Measurements from ENCODE around the gene HIBCH.
"Not testable (repeated sequence)": the region's sequence is repeated elsewhere in the genome, so short reads cannot be mapped to it uniquely, and the experiment has no call there.

HIBCH gene

GRCh38 chr2:190360965-190361364 is 41.3 kb upstream of the HIBCH start:
- DNase-seq (ENCODE audit: low spot score) = no peak
- TF ChIP-seq, protein P1, sequence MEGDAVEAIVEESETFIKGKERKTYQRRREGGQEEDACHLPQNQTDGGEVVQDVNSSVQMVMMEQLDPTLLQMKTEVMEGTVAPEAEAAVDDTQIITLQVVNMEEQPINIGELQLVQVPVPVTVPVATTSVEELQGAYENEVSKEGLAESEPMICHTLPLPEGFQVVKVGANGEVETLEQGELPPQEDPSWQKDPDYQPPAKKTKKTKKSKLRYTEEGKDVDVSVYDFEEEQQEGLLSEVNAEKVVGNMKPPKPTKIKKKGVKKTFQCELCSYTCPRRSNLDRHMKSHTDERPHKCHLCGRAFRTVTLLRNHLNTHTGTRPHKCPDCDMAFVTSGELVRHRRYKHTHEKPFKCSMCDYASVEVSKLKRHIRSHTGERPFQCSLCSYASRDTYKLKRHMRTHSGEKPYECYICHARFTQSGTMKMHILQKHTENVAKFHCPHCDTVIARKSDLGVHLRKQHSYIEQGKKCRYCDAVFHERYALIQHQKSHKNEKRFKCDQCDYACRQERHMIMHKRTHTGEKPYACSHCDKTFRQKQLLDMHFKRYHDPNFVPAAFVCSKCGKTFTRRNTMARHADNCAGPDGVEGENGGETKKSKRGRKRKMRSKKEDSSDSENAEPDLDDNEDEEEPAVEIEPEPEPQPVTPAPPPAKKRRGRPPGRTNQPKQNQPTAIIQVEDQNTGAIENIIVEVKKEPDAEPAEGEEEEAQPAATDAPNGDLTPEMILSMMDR (IDR thresholded peaks at IDR 0.05) = no peak
- Histone ChIP-seq H3K27ac (no peak overlapping the region), H3K4me3 (no peak overlapping the region)

- DNase-seq (ENCODE audit: low spot score) = no peak
- TF ChIP-seq, protein P1 (IDR thresholded peaks at IDR 0.05) = no peak
- no peak overlapping the region for H3K27ac ChIP-seq
- no peak overlapping the region for H3K4me3 ChIP-seq
Measured at GRCh38 chr2:190360561-190360960, 40.9 kb upstream of the HIBCH start.

DNA sequence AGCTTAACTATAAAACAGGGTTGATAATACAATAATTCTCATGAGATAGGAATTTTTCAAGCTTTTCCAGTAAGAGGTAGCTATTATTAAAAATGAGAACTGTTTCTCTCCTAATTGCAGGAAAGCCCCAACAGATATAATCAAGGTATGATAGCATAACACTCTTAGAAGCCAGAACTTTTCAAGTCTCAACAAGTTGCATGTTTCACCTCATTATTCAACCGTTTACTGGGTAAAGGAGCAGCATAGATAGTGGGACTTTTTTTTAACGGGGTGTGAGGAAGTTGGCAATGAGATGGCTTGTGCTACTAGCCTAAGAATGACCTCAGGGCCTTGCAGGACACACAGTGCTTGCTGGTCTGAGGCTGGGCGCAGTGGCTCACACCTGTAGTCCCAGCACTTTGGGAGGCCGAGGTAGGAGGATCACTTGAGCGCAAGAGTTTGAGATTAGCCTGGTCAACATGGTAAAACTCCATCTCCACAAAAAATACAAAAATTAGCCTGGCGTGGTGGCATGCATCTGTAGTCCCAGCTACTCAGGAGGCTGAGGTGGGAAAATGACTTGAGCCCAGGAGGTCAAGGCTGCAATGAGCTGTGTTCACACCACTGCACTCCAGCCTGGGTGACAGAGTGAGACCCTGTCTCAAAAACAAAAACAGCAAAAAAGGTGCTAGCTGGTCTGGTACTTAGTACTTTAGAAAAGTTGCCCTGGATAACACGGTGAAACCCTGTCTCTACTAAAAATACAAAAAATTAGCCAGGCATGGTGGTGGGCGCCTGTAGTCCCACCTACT is 39.2 kb upstream of the HIBCH start:
- peak overlapping the region in 1 of 2 donors; percentile 21 for H3K27ac ChIP-seq
- not testable (repeated sequence) for DNase-seq (ENCODE audit: low spot score); H3K4me3 ChIP-seq

DNA sequence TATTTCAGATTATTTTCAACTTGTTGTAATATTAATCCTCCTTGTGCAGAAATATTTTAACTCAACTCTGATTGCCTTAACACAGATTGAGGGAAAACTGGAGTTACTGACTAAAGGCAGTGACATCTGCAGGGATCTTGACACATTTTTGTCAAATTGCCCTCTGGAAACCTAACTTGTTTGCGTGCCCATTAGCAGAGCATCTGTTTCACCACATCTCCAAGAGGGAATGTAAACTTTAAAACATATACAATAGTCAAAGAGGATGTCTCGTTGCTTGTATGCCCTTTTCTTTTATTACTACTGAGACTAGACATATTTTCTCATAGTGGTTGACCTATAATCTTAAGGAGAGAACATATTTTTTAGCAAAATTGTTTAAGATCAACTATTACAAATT is 38.0 kb upstream of the HIBCH start:
- no peak overlapping the region for H3K27ac ChIP-seq

DNA sequence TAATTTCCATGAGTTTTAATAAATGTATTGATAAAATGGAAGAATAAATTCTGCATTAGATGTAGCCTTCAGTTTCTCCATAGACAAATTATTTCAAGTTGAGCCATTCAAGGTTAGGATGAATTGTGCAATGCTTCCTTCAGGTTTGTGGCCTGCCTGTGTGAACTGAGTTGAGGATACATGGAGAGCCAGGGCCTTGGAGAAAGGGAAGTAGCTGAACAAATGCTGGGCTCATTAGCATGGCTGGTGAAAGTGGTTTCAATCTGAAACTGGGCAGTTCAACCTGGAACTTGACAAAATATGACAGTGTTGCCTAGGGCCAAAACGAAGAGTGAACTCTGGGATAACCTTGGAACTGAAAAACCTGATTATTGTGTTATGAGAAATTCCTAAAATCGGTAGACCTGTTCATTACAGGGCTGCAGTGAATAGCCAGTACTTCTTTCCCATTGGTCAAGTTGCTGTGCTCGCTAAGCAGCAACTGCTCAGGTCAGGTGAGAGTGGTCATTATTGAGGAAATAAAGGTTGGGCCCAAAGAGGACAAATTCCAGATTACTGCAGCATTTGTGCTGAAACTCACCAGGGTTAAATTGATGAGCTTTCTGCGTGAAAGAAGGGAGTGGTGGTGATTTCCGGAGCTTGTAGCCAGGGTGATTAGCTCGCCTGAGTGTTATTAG is 36.5 kb upstream of the HIBCH start:
- H3K27ac ChIP-seq = no peak overlapping the region
- H3K4me3 ChIP-seq = no peak overlapping the region
- no peak for DNase-seq (ENCODE audit: low spot score)
- TF ChIP-seq, protein P1 (IDR thresholded peaks at IDR 0.05) = no peak

More for the DNA sequence above, 38.0 kb upstream of the HIBCH start:
- TF ChIP-seq, protein P1 (IDR thresholded peaks at IDR 0.05) = no peak
- no peak overlapping the region for H3K4me3 ChIP-seq
- no peak for DNase-seq (ENCODE audit: low spot score)

DNA sequence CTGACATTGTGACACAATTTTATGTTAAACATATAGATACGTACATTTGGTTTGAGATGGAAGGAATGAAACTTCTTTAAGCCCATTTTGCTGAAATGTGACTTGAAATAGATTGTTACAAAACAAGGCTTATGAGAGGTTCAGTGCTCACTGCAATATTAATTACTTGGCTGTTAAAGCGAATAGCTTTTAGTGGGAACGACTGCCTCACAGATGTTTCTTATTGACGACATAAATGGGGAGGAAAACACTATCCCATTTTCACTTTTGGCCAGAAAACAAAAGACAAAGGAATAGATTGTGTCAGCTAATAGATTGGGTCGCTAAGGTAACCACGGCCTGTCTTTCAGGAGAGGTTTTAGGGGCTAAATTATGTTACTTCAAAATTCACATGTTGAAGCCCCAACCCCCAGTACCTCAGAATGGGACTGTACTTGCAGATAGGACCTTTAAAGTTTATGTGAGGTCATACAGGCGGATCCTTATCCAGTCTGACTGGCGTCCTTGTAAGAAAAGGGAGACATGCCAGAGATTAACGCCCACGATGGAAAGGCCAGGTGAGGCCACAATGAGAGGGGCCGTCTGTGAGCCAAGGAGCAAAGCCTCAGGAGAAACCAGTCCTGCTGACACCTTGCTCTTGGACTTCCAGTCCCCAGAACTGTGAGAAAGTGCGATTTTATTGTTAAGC is 34.5 kb upstream of the HIBCH start:
- DNase-seq (ENCODE audit: low spot score) = no peak
- TF ChIP-seq, protein P1 (IDR thresholded peaks at IDR 0.05) = no peak
- H3K27ac ChIP-seq = no peak overlapping the region

GRCh38 chr2:190353537-190353899 is 33.9 kb upstream of the HIBCH start:
- no peak for DNase-seq (ENCODE audit: low spot score)
- TF ChIP-seq, protein P1 (IDR thresholded peaks at IDR 0.05) = no peak
- Histone ChIP-seq H3K4me3 (no peak overlapping the region), H3K27ac (peak overlapping the region in 1 of 2 donors; percentile 38)

More for the DNA sequence above, 34.5 kb upstream of the HIBCH start:
- no peak overlapping the region for H3K4me3 ChIP-seq
